Globus pallidus (tissue), 1 donor: Measurements from ENCODE around the gene INTS1.

Experiments used
- DNase-seq: peaks from one replicate; pipeline ENCODE4 v3.0.0-alpha.2; 2015; ENCODE audit warnings: low spot score

INTS1 gene

GRCh38 chr7:1460821-1461645 is 43.2 kb downstream of the INTS1 start:
- DNase-seq = no peak

GRCh38 chr7:1459920-1460820 is 44.0 kb downstream of the INTS1 start:
- DNase-seq = no peak

- DNase-seq = peak; percentile 99
Observed at GRCh38 chr7:1459512-1459892, 44.7 kb downstream of the INTS1 start.

- DNase-seq = no peak
Observed at GRCh38 chr7:1458683-1459511, 45.3 kb downstream of the INTS1 start, which contains the start of gene MICALL2. TSS of gene MICALL2 (minus strand) at chr7:1459470. CDS start at chr7:1459326, 144 bp downstream.

GRCh38 chr7:1457949-1458682 is 46.1 kb downstream of the INTS1 start:
- DNase-seq = no peak

GRCh38 chr7:1457059-1457948 is 46.9 kb downstream of the INTS1 start:
- no peak for DNase-seq

- DNase-seq = no peak
Observed at GRCh38 chr7:1455955-1456354, 48.2 kb downstream of the INTS1 start.

GRCh38 chr7:1455241-1455939 is 48.8 kb downstream of the INTS1 start:
- DNase-seq = no peak

- peak; percentile 77 for DNase-seq
Observed at GRCh38 chr7:1454542-1454941, 49.6 kb downstream of the INTS1 start.

- DNase-seq = no peak
Observed at GRCh38 chr7:1452205-1452604, 52.0 kb downstream of the INTS1 start.

- no peak for DNase-seq
Observed at GRCh38 chr7:1450987-1451386, 53.2 kb downstream of the INTS1 start.

GRCh38 chr7:1450431-1450830 is 53.8 kb downstream of the INTS1 start:
- DNase-seq = no peak

- no peak for DNase-seq
Observed at GRCh38 chr7:1449951-1450350, 54.2 kb downstream of the INTS1 start.

- no peak for DNase-seq
Observed at GRCh38 chr7:1449501-1449900, 54.7 kb downstream of the INTS1 start.

GRCh38 chr7:1448958-1449357 is 55.2 kb downstream of the INTS1 start:
- no peak for DNase-seq

- DNase-seq = peak; percentile 80
Observed at GRCh38 chr7:1447551-1448244, 56.5 kb downstream of the INTS1 start.

- DNase-seq = no peak
Observed at GRCh38 chr7:1447112-1447511, 57.1 kb downstream of the INTS1 start.

- no peak for DNase-seq
Observed at GRCh38 chr7:1446620-1447032, 57.6 kb downstream of the INTS1 start.

- peak; percentile 93 for DNase-seq
Observed at GRCh38 chr7:1446026-1446425, 58.2 kb downstream of the INTS1 start.
